Naive B cell (primary cell): Measurements from ENCODE around the gene MINK1. TPM values are rescaled to one million over a fixed set of nuclear protein-coding genes. Genes with fewer than 3 reads are reported as not detected.

ENCODE experiments used
- ATAC-seq, 2 donors: fragments of 150-1000 bp; cut with Tn5 transposase; 2 replicates each; pipeline ENCODE4 v1.10.0; 2021; ENCODE audit warnings: low read depth in 2 of 2, mild to moderate bottlenecking in 2 of 2, moderate library complexity in 2 of 2
- DNase-seq: peaks from one replicate; pipeline ENCODE4 v3.0.0; 2022
- H3K27ac Mint-ChIP-seq, 6 donors: one replicate each; pipeline ENCODE4 v1.8.0; 2020 to 2022; ENCODE audit warnings: mild to moderate bottlenecking in 6 of 6, mixed read lengths in 6 of 6, moderate library complexity in 5 of 6, inconsistent platforms in 2 of 6
- H3K27me3 Mint-ChIP-seq, 3 donors: one replicate each; pipeline ENCODE4 v1.8.0; 2021 to 2022; ENCODE audit warnings: mixed read lengths in 3 of 3, mild to moderate bottlenecking in 1 of 3
- H3K36me3 Mint-ChIP-seq, 2 donors: one replicate each; pipeline ENCODE4 v1.8.0; 2020 to 2022; ENCODE audit warnings: mixed read lengths in 2 of 2, inconsistent platforms in 1 of 2, mild to moderate bottlenecking in 1 of 2
- H3K4me1 Mint-ChIP-seq, 3 donors: one replicate each; pipeline ENCODE4 v1.8.0; 2020 to 2022; ENCODE audit warnings: mixed read lengths in 3 of 3, inconsistent platforms in 1 of 3, mild to moderate bottlenecking in 1 of 3, moderate library complexity in 1 of 3
- H3K4me3 Mint-ChIP-seq, 8 donors: one replicate each; pipeline ENCODE4 v1.8.0; 2020 to 2022; ENCODE audit warnings: mild to moderate bottlenecking in 8 of 8, mixed read lengths in 8 of 8, moderate library complexity in 8 of 8, inconsistent platforms in 2 of 8
- H3K9me3 Mint-ChIP-seq, 7 donors: one replicate each; pipeline ENCODE4 v1.8.0; 2020 to 2022; ENCODE audit warnings: mixed read lengths in 7 of 7, mild to moderate bottlenecking in 5 of 7, inconsistent platforms in 2 of 7, moderate library complexity in 1 of 7
- polyA plus RNA-seq, 6 donors: library from polyadenylated mRNA; unstranded; fragments of 300-500 nt; fragmentation: Illumina TruSeq; gene quantifications; one replicate each; pipeline ENCODE4 v1.2.3, GENCODE V29; 2021; ENCODE audit warnings: low read depth in 6 of 6

Gene MINK1
- polyA plus RNA-seq, 6 donors from 2014 or later: 1.1 to 13.6 (median 6.6) TPM

DNA sequence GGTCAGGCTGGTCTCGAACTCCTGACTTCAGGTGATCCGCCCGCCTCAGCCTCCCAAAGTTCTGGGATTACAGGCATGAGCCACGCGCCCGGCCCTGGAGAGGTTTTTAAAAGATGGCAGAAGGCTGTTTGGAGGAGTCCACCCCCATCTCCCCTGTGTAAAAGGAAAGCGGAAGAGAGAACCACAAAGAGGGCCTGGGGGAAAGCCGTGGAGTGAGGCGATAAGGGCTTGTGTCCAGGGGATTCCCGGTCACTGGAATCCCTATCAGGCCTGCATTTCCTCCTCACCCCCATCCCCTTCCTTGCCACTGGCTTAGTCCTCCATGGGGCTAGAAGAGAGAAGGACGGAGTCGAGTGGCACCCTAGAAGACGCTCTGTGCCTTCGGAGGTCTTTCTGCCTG lies 98.8 kb downstream of the MINK1 start, which contains the start of gene GP1BA:
Gene GP1BA (plus strand): TSS at position 315 of the 400 bp plus-strand sequence. CDS start 328 bp downstream, outside the sequence.
- H3K27ac Mint-ChIP-seq: peak within 1 kb of the TSS in 2 of 6 donors; percentile 84 to 90
- H3K36me3 Mint-ChIP-seq: peaks cover 7 to 21% of the 10 kb centered on the region in 2 donors
- peak within 1 kb of the TSS in 4 of 8 donors; percentile 1 to 77 (median 58) for H3K4me3 Mint-ChIP-seq
- H3K27me3 Mint-ChIP-seq: peaks cover 17 to 39% (median 33%) of the 10 kb centered on the region in 3 donors
- DNase-seq (no peak), ATAC-seq (peak; percentile 41 to 47)
- no peaks in the 10 kb centered on the region for H3K9me3 Mint-ChIP-seq
- H3K4me1 Mint-ChIP-seq: peaks cover 37 to 45% (median 40%) of the 10 kb centered on the region in 3 donors

GRCh38 chr17:4932756-4933155 lies 99.6 kb downstream of the MINK1 start:
- Mint-ChIP-seq H3K27ac (peak overlapping the region in 1 of 6 donors; percentile 84), H3K4me1 (peaks cover 39 to 49% (median 40%) of the 10 kb centered on the region in 3 donors), H3K27me3 (peaks cover 17 to 39% (median 33%) of the 10 kb centered on the region in 3 donors), H3K36me3 (peaks cover 7 to 21% of the 10 kb centered on the region in 2 donors), H3K9me3 (no peaks in the 10 kb centered on the region), H3K4me3 (peak overlapping the region in 2 of 8 donors; percentile 44 to 61)
- ATAC-seq (no peak), DNase-seq (no peak)

- Mint-ChIP-seq H3K4me1 (peaks cover 44 to 54% (median 47%) of the 10 kb centered on the region in 3 donors), H3K27me3 (peaks cover 17 to 39% (median 33%) of the 10 kb centered on the region in 3 donors), H3K36me3 (peaks cover 7 to 21% of the 10 kb centered on the region in 2 donors), H3K9me3 (no peaks in the 10 kb centered on the region), H3K4me3 (no peak overlapping the region), H3K27ac (no peak overlapping the region)
- DNase-seq (no peak), ATAC-seq (no peak)
Observed at GRCh38 chr17:4933646-4934045, 100.5 kb downstream of the MINK1 start.

DNA sequence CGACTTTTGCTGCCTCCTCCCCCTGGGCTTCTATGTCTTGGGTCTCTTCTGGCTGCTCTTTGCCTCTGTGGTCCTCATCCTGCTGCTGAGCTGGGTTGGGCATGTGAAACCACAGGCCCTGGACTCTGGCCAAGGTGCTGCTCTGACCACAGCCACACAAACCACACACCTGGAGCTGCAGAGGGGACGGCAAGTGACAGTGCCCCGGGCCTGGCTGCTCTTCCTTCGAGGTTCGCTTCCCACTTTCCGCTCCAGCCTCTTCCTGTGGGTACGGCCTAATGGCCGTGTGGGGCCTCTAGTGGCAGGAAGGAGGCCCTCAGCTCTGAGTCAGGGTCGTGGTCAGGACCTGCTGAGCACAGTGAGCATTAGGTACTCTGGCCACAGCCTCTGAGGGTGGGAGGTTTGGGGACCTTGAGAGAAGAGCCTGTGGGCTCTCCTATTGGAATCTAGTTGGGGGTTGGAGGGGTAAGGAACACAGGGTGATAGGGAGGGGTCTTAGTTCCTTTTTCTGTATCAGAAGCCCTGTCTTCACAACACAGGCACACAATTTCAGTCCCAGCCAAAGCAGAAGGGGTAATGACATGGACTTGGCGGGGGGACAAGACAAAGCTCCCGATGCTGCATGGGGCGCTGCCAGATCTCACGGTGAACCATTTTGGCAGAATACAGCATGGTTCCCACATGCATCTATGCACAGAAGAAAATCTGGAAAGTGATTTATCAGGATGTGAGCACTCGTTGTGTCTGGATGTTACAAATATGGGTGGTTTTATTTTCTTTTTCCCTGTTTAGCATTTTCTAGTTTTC lies 101.2 kb downstream of the MINK1 start:
- peak overlapping the region in 2 of 6 donors; percentile 42 to 45 for H3K27ac Mint-ChIP-seq
- ATAC-seq (no peak), DNase-seq (no peak)
- H3K4me3 Mint-ChIP-seq: peak overlapping the region in 1 of 8 donors; percentile 61
- peaks cover 7 to 21% of the 10 kb centered on the region in 2 donors for H3K36me3 Mint-ChIP-seq
- no peaks in the 10 kb centered on the region for H3K9me3 Mint-ChIP-seq
- H3K4me1 Mint-ChIP-seq: peaks cover 49 to 59% (median 55%) of the 10 kb centered on the region in 3 donors
- H3K27me3 Mint-ChIP-seq: peaks cover 17 to 39% (median 33%) of the 10 kb centered on the region in 3 donors

- peaks cover 15 to 36% (median 33%) of the 10 kb centered on the region in 3 donors for H3K27me3 Mint-ChIP-seq
- no peak for DNase-seq
- H3K9me3 Mint-ChIP-seq: no peaks in the 10 kb centered on the region
- ATAC-seq: no peak
- peaks cover 11 to 12% of the 10 kb centered on the region in 2 donors for H3K36me3 Mint-ChIP-seq
- peaks cover 50 to 63% (median 61%) of the 10 kb centered on the region in 3 donors for H3K4me1 Mint-ChIP-seq
- H3K4me3 Mint-ChIP-seq: no peak overlapping the region
- peak overlapping the region in 1 of 6 donors; percentile 52 for H3K27ac Mint-ChIP-seq
Observed at GRCh38 chr17:4935650-4936049, 102.5 kb downstream of the MINK1 start.

DNA sequence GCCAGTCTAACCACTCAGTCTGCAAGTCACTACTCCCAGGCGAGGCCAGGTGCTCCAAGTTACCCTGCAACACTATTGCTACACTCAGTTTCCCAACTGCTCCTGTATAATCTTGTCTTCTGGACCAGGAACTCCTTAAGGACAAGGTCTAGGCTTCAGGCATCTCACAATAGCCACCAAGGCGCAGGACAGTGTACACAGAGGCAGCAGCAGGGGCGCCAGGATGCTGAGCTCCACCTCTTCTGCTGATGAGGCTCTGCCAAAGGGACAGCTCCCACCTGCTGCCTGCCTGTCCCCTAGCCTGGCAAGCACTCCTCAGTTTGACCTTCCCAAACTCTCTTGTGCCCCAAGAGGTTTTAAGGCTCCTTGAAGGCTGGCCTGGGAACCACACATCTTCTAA lies 103.3 kb downstream of the MINK1 start:
- Mint-ChIP-seq H3K27me3 (peaks cover 12 to 30% (median 30%) of the 10 kb centered on the region in 3 donors), H3K36me3 (peaks cover 5% of the 10 kb centered on the region in 2 donors), H3K27ac (peak overlapping the region in 2 of 6 donors; percentile 14 to 28), H3K9me3 (no peaks in the 10 kb centered on the region), H3K4me3 (peak overlapping the region in 2 of 8 donors; percentile 9 to 35), H3K4me1 (peaks cover 52 to 64% (median 61%) of the 10 kb centered on the region in 3 donors)
- DNase-seq (no peak), ATAC-seq (no peak)

- Mint-ChIP-seq H3K4me3 (peak overlapping the region in 6 of 8 donors; percentile 8 to 99 (median 98)), H3K27ac (peak overlapping the region in 2 of 6 donors; percentile 22 to 58), H3K27me3 (peaks cover 12 to 21% (median 19%) of the 10 kb centered on the region in 3 donors), H3K36me3 (peaks cover 5 to 12% of the 10 kb centered on the region in 2 donors), H3K9me3 (no peaks in the 10 kb centered on the region), H3K4me1 (peaks cover 54 to 66% (median 64%) of the 10 kb centered on the region in 3 donors)
- no peak for ATAC-seq
- DNase-seq: no peak
Observed at GRCh38 chr17:4937553-4937952, 104.4 kb downstream of the MINK1 start.

DNA sequence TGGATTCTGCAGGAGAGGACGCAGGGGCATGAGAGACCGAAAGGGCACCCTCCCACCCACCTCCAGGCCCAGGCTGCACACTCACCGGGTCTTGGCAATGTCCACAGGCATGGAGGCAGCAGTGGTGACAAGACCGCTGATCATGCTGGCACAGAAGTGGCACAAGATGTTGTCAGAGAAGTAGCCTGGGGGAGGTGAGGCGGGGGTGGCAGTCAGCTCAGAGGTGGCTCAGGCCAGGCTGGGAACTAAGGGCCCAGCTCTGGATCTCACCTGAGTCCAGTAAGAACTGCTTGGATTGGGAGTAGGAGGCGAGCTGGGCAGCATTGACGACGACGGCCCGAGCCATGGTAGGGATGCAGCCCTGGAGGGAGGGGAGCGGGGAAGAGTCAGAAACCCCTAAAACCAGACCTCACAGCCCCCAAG lies 104.9 kb downstream of the MINK1 start:
- Mint-ChIP-seq H3K27ac (peak overlapping the region in 2 of 6 donors; percentile 47 to 67), H3K4me3 (peak overlapping the region; percentile 66 to 99 (median 98)), H3K27me3 (peaks cover 11 to 15% (median 15%) of the 10 kb centered on the region in 3 donors), H3K9me3 (no peaks in the 10 kb centered on the region), H3K4me1 (peaks cover 54 to 69% (median 68%) of the 10 kb centered on the region in 3 donors), H3K36me3 (peaks cover 5 to 17% of the 10 kb centered on the region in 2 donors)
- DNase-seq: no peak
- no peak for ATAC-seq

DNA sequence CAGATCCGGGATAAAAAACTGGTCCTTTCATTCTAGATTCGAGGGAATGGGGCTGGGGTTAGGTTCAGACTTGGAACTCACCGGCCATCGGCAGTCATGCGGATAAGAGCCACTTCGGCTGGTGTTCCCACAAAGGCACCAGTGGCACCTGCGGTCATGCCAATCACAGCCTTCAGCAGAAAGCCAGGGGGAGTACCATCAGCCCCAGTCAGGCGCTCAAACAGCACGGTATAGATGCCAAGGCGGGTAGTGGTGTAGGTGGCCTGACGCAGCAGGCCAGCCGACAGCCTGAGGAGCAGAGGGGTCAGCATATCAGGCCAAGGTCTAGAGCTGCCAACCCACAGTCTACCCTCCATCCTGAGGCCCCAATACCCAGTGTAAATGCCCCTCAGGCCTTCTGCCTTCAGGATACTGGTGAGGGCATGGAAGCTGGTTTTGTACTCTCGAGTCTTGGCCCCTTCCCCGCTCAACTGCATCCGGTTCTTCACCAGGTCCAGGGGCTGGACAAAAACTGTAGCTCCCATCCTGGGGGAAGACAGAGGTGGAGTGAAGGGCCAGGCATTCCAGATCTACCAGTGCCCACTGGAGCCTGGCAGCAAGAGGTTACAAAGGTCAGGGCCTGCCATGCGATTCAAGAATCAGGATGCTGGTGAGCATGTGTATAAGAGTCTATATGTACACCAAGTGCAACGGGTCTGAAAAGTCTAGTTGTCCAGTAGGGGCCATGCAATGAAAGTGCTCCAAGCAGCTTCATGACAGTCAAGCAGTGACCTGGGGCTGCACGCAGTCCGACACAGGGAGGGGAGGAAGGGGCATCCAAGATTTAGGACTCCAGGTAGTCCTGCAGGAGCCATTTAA lies 105.8 kb downstream of the MINK1 start:
- H3K9me3 Mint-ChIP-seq: no peaks in the 10 kb centered on the region
- H3K27ac Mint-ChIP-seq: peak overlapping the region; percentile 26 to 98 (median 56)
- peaks cover 51 to 69% (median 66%) of the 10 kb centered on the region in 3 donors for H3K4me1 Mint-ChIP-seq
- peaks cover 5 to 20% of the 10 kb centered on the region in 2 donors for H3K36me3 Mint-ChIP-seq
- peak overlapping the region; percentile 92 to 99 (median 99) for H3K4me3 Mint-ChIP-seq
- no peak for ATAC-seq
- DNase-seq: no peak
- H3K27me3 Mint-ChIP-seq: peaks cover 6 to 8% (median 7%) of the 10 kb centered on the region in 3 donors

DNA sequence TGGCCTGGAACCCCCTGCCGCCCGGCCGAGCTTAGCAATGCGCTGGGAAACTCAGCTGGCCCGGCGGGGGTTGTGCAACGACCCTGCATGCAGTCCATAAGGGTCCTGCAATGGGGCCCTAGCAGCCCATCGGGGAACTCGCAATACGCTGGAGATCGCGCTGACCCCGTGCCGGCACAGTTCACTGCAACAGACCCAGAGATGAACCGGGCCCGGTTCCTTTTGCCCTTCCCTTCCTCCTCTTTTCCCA lies 106.3 kb downstream of the MINK1 start:
- peak overlapping the region in 2 of 6 donors; percentile 96 to 98 for H3K27ac Mint-ChIP-seq
- ATAC-seq: peak; percentile 1
- DNase-seq: no peak
- peaks cover 51 to 69% (median 66%) of the 10 kb centered on the region in 3 donors for H3K4me1 Mint-ChIP-seq
- peaks cover under 1 to 2% (median 2%) of the 10 kb centered on the region in 3 donors for H3K27me3 Mint-ChIP-seq
- peak overlapping the region; percentile 92 to 99 (median 99) for H3K4me3 Mint-ChIP-seq
- H3K9me3 Mint-ChIP-seq: no peaks in the 10 kb centered on the region
- peaks cover 5 to 25% of the 10 kb centered on the region in 2 donors for H3K36me3 Mint-ChIP-seq

- peaks cover 5 to 26% of the 10 kb centered on the region in 2 donors for H3K36me3 Mint-ChIP-seq
- H3K4me1 Mint-ChIP-seq: peaks cover 54 to 71% (median 69%) of the 10 kb centered on the region in 3 donors
- DNase-seq (peak; percentile 96), ATAC-seq (peak; percentile 86)
- peak within 1 kb of the TSS; percentile 93 to 98 (median 96) for H3K27ac Mint-ChIP-seq
- H3K27me3 Mint-ChIP-seq: no peaks in the 10 kb centered on the region
- peak within 1 kb of the TSS; percentile 92 to 99 (median 99) for H3K4me3 Mint-ChIP-seq
- no peaks in the 10 kb centered on the region for H3K9me3 Mint-ChIP-seq
Observed at GRCh38 chr17:4939796-4940554, 106.8 kb downstream of the MINK1 start, which contains the start of the genes RNF167 and SLC25A11. TSS of gene RNF167 (plus strand) at chr17:4940268. CDS start at chr17:4940910, 642 bp downstream. TSS of gene SLC25A11 (minus strand) at chr17:4940046. CDS start at chr17:4939910, 136 bp downstream.
